Loucy (cell line): ENCODE data around the gene BTNL9.

Experiments used
- H2AFZ ChIP-seq: fragments of 200-600 bp; sonication (generic); 2 replicates; pipeline ENCODE4 v1.6.0; 2016; ENCODE audit warnings: antibody characterized with exemption, mild to moderate bottlenecking, low read length, moderate library complexity
- H3F3A ChIP-seq: fragments of 200-600 bp; 2 replicates; pipeline ENCODE4 v1.6.0; 2016; ENCODE audit warnings: antibody characterized with exemption, low read depth, mild to moderate bottlenecking
- H3K27me3 ChIP-seq: fragments of 200-600 bp; sonication (generic); 2 replicates; pipeline ENCODE4 v1.6.1; 2014; ENCODE audit warnings: low read length, mild to moderate bottlenecking; ENCODE audit not compliant: insufficient read depth, poor library complexity, severe bottlenecking
- H3K36me3 ChIP-seq: fragments of 200-600 bp; sonication (generic); 2 replicates; pipeline ENCODE4 v1.6.1; 2016; ENCODE audit warnings: low read length; ENCODE audit not compliant: insufficient read depth
- H3K4me1 ChIP-seq: fragments of 200-600 bp; sonication (generic); 2 replicates; pipeline ENCODE4 v1.5.1; 2014; ENCODE audit warnings: low read length, mild to moderate bottlenecking; ENCODE audit not compliant: insufficient read depth, poor library complexity, severe bottlenecking
- H3K4me2 ChIP-seq: fragments of 200-600 bp; sonication (generic); 2 replicates; pipeline ENCODE4 v1.6.0; 2014; ENCODE audit warnings: antibody characterized with exemption, low read length, low read depth, mild to moderate bottlenecking; ENCODE audit not compliant: poor library complexity, severe bottlenecking
- H3K4me3 ChIP-seq: fragments of 200-600 bp; sonication (generic); 2 replicates; pipeline ENCODE4 v1.5.1; 2014; ENCODE audit warnings: low read length, mild to moderate bottlenecking, mixed read lengths; ENCODE audit not compliant: poor library complexity, severe bottlenecking
- H3K79me2 ChIP-seq: fragments of 200-600 bp; sonication (generic); 2 replicates; pipeline ENCODE4 v1.6.1; 2014; ENCODE audit warnings: low read length; ENCODE audit not compliant: insufficient read depth
- H3K9ac ChIP-seq: fragments of 200-600 bp; sonication (generic); 2 replicates; pipeline ENCODE4 v1.6.0; 2014; ENCODE audit warnings: mild to moderate bottlenecking, low read depth, low read length, moderate library complexity; ENCODE audit not compliant: poor library complexity, severe bottlenecking
- H3K9me2 ChIP-seq: fragments of 200-600 bp; sonication (generic); replicated peaks from 2 replicates; pipeline ENCODE4 v1.6.1; 2016; ENCODE audit warnings: low read depth, low read length, mixed read lengths
- H3K9me3 ChIP-seq: fragments of 200-600 bp; sonication (generic); 2 replicates; pipeline ENCODE4 v1.6.1; 2014; ENCODE audit warnings: mild to moderate bottlenecking, antibody characterized with exemption, low read length, low read depth; ENCODE audit not compliant: insufficient read depth
- H4K20me1 ChIP-seq: fragments of 200-600 bp; sonication (generic); 2 replicates; pipeline ENCODE4 v1.6.0; 2014; ENCODE audit warnings: antibody characterized with exemption, low read length, mild to moderate bottlenecking; ENCODE audit not compliant: insufficient read depth, poor library complexity, severe bottlenecking
- EZH2phosphoT487 ChIP-seq: fragments of 200-600 bp; IDR thresholded peaks from 2 replicates; pipeline ENCODE4 v1.6.1; 2018; ENCODE audit warnings: antibody characterized with exemption, mild to moderate bottlenecking, moderate library complexity, borderline replicate concordance
- TF ChIP-seq, protein P1 (sequence below): fragments of 200-600 bp; sonication (generic); conservative IDR thresholded peaks from 2 replicates; pipeline ENCODE4 v1.5.1; 2014; ENCODE audit warnings: mild to moderate bottlenecking, antibody characterized with exemption, low read length

Gene BTNL9

DNA sequence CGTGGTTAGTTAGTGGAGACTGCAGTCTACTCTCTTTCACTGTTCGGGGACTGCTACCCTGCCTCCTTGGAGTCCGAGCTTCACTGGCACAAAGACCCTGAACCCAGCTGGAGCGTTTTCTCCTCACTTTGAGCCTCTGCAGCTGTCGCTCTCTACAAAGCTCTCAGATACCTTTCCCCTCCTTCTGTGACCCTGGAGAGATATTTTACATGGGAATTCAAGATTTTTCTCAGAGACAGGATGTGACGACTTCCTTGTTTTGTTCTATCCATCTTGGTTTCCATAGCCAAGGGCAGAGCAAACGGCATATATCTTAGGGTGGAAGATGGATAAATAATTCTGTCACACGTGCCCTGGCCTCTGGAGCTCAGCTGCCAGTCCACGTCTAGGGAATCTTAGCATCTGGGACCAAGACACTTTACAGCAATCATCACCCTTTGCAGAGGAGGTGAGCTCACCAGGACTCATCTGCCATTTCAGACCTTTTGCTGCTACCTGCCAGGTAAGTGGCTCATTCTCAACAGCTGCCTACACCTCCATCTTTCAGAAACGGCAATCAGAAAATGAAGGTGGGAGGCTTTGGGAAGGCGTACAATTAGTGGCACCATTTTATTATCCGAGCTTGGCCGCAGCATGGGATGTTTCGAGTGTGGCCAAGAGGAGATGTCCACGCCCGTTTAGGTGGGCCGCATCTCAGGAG lies at the start of gene BTNL9:
TSS of gene BTNL9 (plus strand) at position 336 of the 700 bp plus-strand sequence. CDS start 5,224 bp downstream, outside the sequence.
- H3K4me2 ChIP-seq, result no peak within 1 kb of the TSS
- H3K36me3 ChIP-seq, result no peaks in the 10 kb centered on the region
- no peak within 1 kb of the TSS for H3K9ac ChIP-seq
- no peak within 1 kb of the TSS for H2AFZ ChIP-seq
- H3K4me3 ChIP-seq, result no peak within 1 kb of the TSS
- no peaks in the 10 kb centered on the region for H4K20me1 ChIP-seq
- TF ChIP-seq EZH2phosphoT487, result no peak
- TF ChIP-seq, protein P1, sequence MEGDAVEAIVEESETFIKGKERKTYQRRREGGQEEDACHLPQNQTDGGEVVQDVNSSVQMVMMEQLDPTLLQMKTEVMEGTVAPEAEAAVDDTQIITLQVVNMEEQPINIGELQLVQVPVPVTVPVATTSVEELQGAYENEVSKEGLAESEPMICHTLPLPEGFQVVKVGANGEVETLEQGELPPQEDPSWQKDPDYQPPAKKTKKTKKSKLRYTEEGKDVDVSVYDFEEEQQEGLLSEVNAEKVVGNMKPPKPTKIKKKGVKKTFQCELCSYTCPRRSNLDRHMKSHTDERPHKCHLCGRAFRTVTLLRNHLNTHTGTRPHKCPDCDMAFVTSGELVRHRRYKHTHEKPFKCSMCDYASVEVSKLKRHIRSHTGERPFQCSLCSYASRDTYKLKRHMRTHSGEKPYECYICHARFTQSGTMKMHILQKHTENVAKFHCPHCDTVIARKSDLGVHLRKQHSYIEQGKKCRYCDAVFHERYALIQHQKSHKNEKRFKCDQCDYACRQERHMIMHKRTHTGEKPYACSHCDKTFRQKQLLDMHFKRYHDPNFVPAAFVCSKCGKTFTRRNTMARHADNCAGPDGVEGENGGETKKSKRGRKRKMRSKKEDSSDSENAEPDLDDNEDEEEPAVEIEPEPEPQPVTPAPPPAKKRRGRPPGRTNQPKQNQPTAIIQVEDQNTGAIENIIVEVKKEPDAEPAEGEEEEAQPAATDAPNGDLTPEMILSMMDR, result no peak
- H3K79me2 ChIP-seq, result no peaks in the 10 kb centered on the region
- no peaks in the 10 kb centered on the region for H3K27me3 ChIP-seq
- H3K9me2 ChIP-seq, result no peaks in the 10 kb centered on the region
- H3K4me1 ChIP-seq, result no peaks in the 10 kb centered on the region
- H3F3A ChIP-seq, result no peaks in the 10 kb centered on the region
- no peaks in the 10 kb centered on the region for H3K9me3 ChIP-seq

DNA sequence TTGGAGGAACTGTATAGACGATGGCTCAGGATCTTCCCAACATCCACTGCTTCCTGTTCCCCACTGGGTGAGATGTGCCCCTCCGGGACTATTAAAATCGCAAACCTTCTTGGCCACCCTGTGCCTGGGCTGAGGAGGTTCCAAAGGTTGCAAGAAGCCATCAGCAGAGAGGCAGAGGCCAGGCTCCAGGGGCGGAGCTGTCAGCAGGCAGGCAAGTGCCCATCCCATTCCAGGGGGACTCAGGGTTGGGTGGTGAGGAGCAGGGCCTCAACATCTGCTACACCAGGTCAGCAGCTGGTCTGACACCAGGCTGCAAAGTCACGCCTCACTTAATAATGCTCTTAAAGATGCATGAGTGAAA lies 49.2 kb upstream of the BTNL9 start:
- H3K79me2 ChIP-seq, result no peaks in the 10 kb centered on the region
- no peaks in the 10 kb centered on the region for H3K4me1 ChIP-seq
- H3K36me3 ChIP-seq, result no peaks in the 10 kb centered on the region
- no peak overlapping the region for H3K9ac ChIP-seq
- H3F3A ChIP-seq, result no peaks in the 10 kb centered on the region
- H4K20me1 ChIP-seq, result no peaks in the 10 kb centered on the region
- no peak overlapping the region for H3K4me3 ChIP-seq
- no peak overlapping the region for H2AFZ ChIP-seq
- H3K9me3 ChIP-seq, result no peaks in the 10 kb centered on the region
- no peak overlapping the region for H3K4me2 ChIP-seq
- no peaks in the 10 kb centered on the region for H3K27me3 ChIP-seq
- TF ChIP-seq, protein P1, result no peak
- no peak for TF ChIP-seq EZH2phosphoT487
- H3K9me2 ChIP-seq, result no peaks in the 10 kb centered on the region

DNA sequence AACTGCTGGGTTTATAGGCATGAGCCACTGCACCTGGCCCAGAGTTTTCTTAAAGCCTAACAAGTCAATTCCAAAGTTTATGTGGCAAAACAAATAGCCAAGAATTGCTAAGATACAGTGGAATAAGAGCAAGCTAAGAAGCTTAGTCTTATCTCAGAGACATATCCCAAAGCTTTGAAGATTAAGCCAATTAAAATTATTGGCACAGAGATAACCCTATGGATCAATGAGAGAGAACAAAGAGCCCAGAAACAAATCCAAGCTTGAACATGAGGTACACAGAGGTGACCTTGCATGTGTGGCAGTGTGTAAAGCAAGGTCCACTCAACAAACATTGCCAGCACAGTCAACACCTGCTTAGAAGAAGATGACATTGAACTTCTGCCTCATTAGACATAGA lies 38.1 kb upstream of the BTNL9 start:
- TF ChIP-seq, protein P1, result no peak
- TF ChIP-seq EZH2phosphoT487, result no peak
- Histone ChIP-seq H3K79me2 (no peaks in the 10 kb centered on the region), H2AFZ (no peak overlapping the region), H3F3A (no peaks in the 10 kb centered on the region), H3K27me3 (no peaks in the 10 kb centered on the region), H3K9me2 (no peaks in the 10 kb centered on the region), H3K9me3 (no peaks in the 10 kb centered on the region), H3K9ac (no peak overlapping the region), H4K20me1 (no peaks in the 10 kb centered on the region), H3K4me1 (no peaks in the 10 kb centered on the region), H3K4me2 (no peak overlapping the region), H3K36me3 (no peaks in the 10 kb centered on the region), H3K4me3 (no peak overlapping the region)
